Tibial nerve (tissue), 4 donors: ENCODE measurements around the gene KCNMA1. TPM values are rescaled to one million over a fixed set of nuclear protein-coding genes. Genes with fewer than 3 reads are reported as not detected.

Source experiments
- DNase-seq, 2 donors: peaks; one replicate each; pipeline ENCODE4 v3.0.0-alpha.2; 2019; ENCODE audit warnings: low spot score in 2 of 2
- H3K27ac ChIP-seq, 4 donors: fragments of 200-600 bp; sonication (generic) in 3 of 4; one replicate each; pipeline ENCODE4 v1.5.1; 2017 to 2019; ENCODE audit warnings: mild to moderate bottlenecking in 1 of 4
- H3K27me3 ChIP-seq, 2 donors: fragments of 200-600 bp; sonication (generic) in 1 of 2; one replicate each; pipeline versions ENCODE4 v1.5.1 to v1.6.0; 2017 to 2019
- H3K36me3 ChIP-seq, 3 donors: fragments of 200-600 bp; sonication (generic); one replicate each; pipeline ENCODE4 v1.5.1; 2018 to 2019
- H3K4me1 ChIP-seq, 4 donors: fragments of 200-600 bp; sonication (generic) in 3 of 4; one replicate each; pipeline ENCODE4 v1.5.1; 2017 to 2019
- H3K4me3 ChIP-seq, 4 donors: fragments of 200-600 bp; sonication (generic) in 3 of 4; one replicate each; pipeline ENCODE4 v1.5.1; 2017 to 2019; ENCODE audit warnings: mild to moderate bottlenecking in 1 of 4, moderate library complexity in 1 of 4
- H3K9me3 ChIP-seq, 4 donors: fragments of 200-600 bp; sonication (generic) in 3 of 4; one replicate each; pipeline ENCODE4 v1.5.1; 2017 to 2019
- EP300 ChIP-seq, 2 donors: sonication (generic); formaldehyde crosslinking; IDR thresholded peaks; one replicate each; pipeline ENCODE4 v1.6.1; 2017; ENCODE audit warnings: antibody characterized with exemption in 2 of 2, mild to moderate bottlenecking in 1 of 2
- POLR2A ChIP-seq, 2 donors: fragments of 450-650 bp; IDR thresholded peaks; one replicate each; pipeline ENCODE4 v1.6.1; 2017; ENCODE audit warnings: antibody characterized with exemption in 2 of 2, mild to moderate bottlenecking in 2 of 2, moderate library complexity in 2 of 2
- WGBS, 2 donors: methylation state at CpG; one replicate each; pipeline ENCODE4 v1.1.5; 2018; 5-methylcytosine and 5-hydroxymethylcytosine counted together
- total RNA-seq, 4 donors: library from RNA; depleted of rRNA; stranded (reverse); fragments of >200 nt; gene quantifications; one replicate each; pipeline ENCODE4 v1.1.0, GENCODE V29; 2016
- TF ChIP-seq, protein P1 (sequence below), 5 experiments: fragments of 200-600 bp in 3 of 5; fragments of 450-650 bp in 2 of 5; sonication (generic) in 3 of 5; IDR thresholded peaks; one replicate each; pipeline ENCODE4 v1.5.1; 2016 to 2019; ENCODE audit warnings: antibody characterized with exemption in 5 of 5, mild to moderate bottlenecking in 3 of 5, moderate library complexity in 2 of 5

Gene KCNMA1
- total RNA-seq, 4 donors from 2014 or later: 10.2 to 19.9 (median 13.7) TPM

GRCh38 chr10:77485847-77486246 is 151.8 kb downstream of the KCNMA1 start:
- H3K27me3 ChIP-seq: no peaks in the 10 kb centered on the region
- WGBS, 2 donors: 82 to 88% methylated on average over 2 of the region's 2 CpGs
- no peaks in the 10 kb centered on the region for H3K9me3 ChIP-seq
- H3K4me3 ChIP-seq: no peak overlapping the region
- no peak overlapping the region for H3K27ac ChIP-seq
- H3K36me3 ChIP-seq: no peaks in the 10 kb centered on the region
- no peaks in the 10 kb centered on the region for H3K4me1 ChIP-seq
- no peak for TF ChIP-seq EP300 (IDR thresholded peaks at IDR 0.05)
- TF ChIP-seq, protein P1, sequence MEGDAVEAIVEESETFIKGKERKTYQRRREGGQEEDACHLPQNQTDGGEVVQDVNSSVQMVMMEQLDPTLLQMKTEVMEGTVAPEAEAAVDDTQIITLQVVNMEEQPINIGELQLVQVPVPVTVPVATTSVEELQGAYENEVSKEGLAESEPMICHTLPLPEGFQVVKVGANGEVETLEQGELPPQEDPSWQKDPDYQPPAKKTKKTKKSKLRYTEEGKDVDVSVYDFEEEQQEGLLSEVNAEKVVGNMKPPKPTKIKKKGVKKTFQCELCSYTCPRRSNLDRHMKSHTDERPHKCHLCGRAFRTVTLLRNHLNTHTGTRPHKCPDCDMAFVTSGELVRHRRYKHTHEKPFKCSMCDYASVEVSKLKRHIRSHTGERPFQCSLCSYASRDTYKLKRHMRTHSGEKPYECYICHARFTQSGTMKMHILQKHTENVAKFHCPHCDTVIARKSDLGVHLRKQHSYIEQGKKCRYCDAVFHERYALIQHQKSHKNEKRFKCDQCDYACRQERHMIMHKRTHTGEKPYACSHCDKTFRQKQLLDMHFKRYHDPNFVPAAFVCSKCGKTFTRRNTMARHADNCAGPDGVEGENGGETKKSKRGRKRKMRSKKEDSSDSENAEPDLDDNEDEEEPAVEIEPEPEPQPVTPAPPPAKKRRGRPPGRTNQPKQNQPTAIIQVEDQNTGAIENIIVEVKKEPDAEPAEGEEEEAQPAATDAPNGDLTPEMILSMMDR (IDR thresholded peaks at IDR 0.05): no peak
- TF ChIP-seq POLR2A (IDR thresholded peaks at IDR 0.05): no peak
- no peak for DNase-seq

DNA sequence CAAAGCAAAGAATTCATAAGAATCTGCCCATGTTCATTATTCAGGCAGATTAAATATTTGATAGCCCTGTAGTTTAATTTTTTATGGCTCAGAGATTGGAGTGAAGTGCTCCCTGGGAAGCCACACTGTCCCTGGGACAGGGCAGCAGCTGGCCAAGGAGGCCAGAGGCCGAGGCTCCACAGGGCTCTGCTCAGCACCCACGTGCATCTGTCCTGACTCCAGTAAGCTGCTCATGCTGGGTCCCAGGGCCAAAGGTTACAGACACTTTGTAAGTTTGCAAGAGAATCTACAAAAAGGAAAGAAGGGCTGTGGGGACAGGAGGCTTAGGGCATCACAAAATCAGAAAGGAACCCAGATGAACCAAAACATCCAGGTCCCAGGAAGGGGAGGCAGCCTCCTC is 155.5 kb downstream of the KCNMA1 start:
- TF ChIP-seq EP300 (IDR thresholded peaks at IDR 0.05): no peak
- TF ChIP-seq, protein P1 (IDR thresholded peaks at IDR 0.05): no peak
- TF ChIP-seq POLR2A (IDR thresholded peaks at IDR 0.05): no peak
- Histone ChIP-seq H3K4me3 (no peak overlapping the region), H3K27ac (no peak overlapping the region), H3K27me3 (no peaks in the 10 kb centered on the region), H3K36me3 (no peaks in the 10 kb centered on the region), H3K4me1 (no peaks in the 10 kb centered on the region), H3K9me3 (no peaks in the 10 kb centered on the region)
- no peak for DNase-seq
- WGBS, 2 donors: 52 to 58% methylated on average over 2 of the region's 2 CpGs

GRCh38 chr10:77479586-77479985 is 158.0 kb downstream of the KCNMA1 start:
- no peak overlapping the region for H3K27ac ChIP-seq
- no peak overlapping the region for H3K4me3 ChIP-seq
- H3K9me3 ChIP-seq: no peaks in the 10 kb centered on the region
- no peak for DNase-seq
- no peaks in the 10 kb centered on the region for H3K27me3 ChIP-seq
- H3K36me3 ChIP-seq: no peaks in the 10 kb centered on the region
- WGBS, 2 donors: 49 to 69% methylated on average over 3 to 8 of the region's 8 CpGs
- H3K4me1 ChIP-seq: no peaks in the 10 kb centered on the region
- TF ChIP-seq EP300 (IDR thresholded peaks at IDR 0.05): no peak
- TF ChIP-seq, protein P1 (IDR thresholded peaks at IDR 0.05): no peak
- TF ChIP-seq POLR2A (IDR thresholded peaks at IDR 0.05): no peak

DNA sequence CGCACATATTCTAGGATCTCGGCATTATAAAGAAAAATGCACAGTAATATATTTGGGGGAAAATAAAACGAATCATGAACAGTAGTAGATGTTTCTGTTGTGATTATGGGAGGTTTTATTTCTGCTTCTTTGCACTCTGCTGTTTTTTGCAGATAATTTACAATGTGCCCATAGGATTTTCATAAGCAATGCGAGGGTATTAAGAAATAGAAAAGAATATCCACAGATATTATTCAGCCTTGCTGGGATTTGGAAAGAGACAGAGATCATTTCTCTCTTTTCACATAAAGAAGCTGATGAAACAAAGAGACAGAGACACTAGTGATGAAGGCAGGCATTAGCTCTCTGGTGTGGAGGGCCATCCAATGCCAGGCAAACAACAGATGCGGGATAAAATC is 158.6 kb downstream of the KCNMA1 start:
- H3K4me3 ChIP-seq: no peak overlapping the region
- H3K27me3 ChIP-seq: no peaks in the 10 kb centered on the region
- H3K27ac ChIP-seq: no peak overlapping the region
- no peak for TF ChIP-seq EP300 (IDR thresholded peaks at IDR 0.05)
- TF ChIP-seq POLR2A (IDR thresholded peaks at IDR 0.05): no peak
- TF ChIP-seq, protein P1 (IDR thresholded peaks at IDR 0.05): no peak
- H3K9me3 ChIP-seq: no peaks in the 10 kb centered on the region
- no peak for DNase-seq
- WGBS, 2 donors: 80% methylated on average over 5 of the region's 5 CpGs
- no peaks in the 10 kb centered on the region for H3K36me3 ChIP-seq
- no peaks in the 10 kb centered on the region for H3K4me1 ChIP-seq

GRCh38 chr10:77478247-77478961 is 159.2 kb downstream of the KCNMA1 start:
- DNase-seq: no peak
- Histone ChIP-seq H3K4me3 (no peak overlapping the region), H3K27ac (no peak overlapping the region), H3K9me3 (no peaks in the 10 kb centered on the region), H3K4me1 (no peaks in the 10 kb centered on the region), H3K36me3 (no peaks in the 10 kb centered on the region), H3K27me3 (no peaks in the 10 kb centered on the region)
- WGBS, 2 donors: 54 to 60% methylated on average over 4 of the region's 4 CpGs
- TF ChIP-seq, protein P1 (IDR thresholded peaks at IDR 0.05): no peak
- no peak for TF ChIP-seq EP300 (IDR thresholded peaks at IDR 0.05)
- no peak for TF ChIP-seq POLR2A (IDR thresholded peaks at IDR 0.05)
